ENCODE measurements around the gene EP400. TPM values are rescaled to one million over a fixed set of nuclear protein-coding genes. Genes with fewer than 3 reads are reported as not detected.

Gene EP400
- total RNA-seq, 1 donor from 2014 or later, result 55.2 TPM

DNA sequence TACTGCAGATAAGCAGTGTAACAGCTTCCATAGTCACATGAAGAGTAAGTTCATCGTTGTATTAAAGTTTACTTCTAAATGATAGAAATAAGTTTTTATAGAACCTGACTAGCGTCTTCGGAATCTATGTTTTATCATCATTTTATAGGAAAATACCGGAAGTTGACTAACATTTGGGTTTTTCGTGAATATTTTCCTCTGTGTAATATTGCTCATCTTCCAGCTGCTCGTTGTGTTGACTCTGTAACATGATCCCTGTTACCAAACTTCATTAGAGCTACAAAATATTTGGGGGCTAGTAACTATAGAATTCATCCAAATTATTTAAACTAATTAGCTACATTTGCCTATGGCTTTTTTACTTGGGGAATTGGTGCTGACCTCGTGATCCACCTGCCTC, 157.2 kb downstream of the EP400 start:
- H3K9me3 Mint-ChIP-seq, result no peaks in the 10 kb centered on the region
- DNase-seq (ENCODE audit: extremely low spot score, unreplicated experiment), result no peak
- H3K27me3 Mint-ChIP-seq, result no peaks in the 10 kb centered on the region
- peaks cover 11% of the 10 kb centered on the region for H3K4me1 Mint-ChIP-seq (ENCODE audit: unreplicated experiment)
- no peak overlapping the region for H3K27ac Mint-ChIP-seq
- TF ChIP-seq, protein P1, sequence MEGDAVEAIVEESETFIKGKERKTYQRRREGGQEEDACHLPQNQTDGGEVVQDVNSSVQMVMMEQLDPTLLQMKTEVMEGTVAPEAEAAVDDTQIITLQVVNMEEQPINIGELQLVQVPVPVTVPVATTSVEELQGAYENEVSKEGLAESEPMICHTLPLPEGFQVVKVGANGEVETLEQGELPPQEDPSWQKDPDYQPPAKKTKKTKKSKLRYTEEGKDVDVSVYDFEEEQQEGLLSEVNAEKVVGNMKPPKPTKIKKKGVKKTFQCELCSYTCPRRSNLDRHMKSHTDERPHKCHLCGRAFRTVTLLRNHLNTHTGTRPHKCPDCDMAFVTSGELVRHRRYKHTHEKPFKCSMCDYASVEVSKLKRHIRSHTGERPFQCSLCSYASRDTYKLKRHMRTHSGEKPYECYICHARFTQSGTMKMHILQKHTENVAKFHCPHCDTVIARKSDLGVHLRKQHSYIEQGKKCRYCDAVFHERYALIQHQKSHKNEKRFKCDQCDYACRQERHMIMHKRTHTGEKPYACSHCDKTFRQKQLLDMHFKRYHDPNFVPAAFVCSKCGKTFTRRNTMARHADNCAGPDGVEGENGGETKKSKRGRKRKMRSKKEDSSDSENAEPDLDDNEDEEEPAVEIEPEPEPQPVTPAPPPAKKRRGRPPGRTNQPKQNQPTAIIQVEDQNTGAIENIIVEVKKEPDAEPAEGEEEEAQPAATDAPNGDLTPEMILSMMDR (conservative IDR thresholded peaks at IDR 0.05), result no peak
- no peak overlapping the region for H3K4me3 Mint-ChIP-seq
- peaks cover 22% of the 10 kb centered on the region for H3K36me3 Mint-ChIP-seq

DNA sequence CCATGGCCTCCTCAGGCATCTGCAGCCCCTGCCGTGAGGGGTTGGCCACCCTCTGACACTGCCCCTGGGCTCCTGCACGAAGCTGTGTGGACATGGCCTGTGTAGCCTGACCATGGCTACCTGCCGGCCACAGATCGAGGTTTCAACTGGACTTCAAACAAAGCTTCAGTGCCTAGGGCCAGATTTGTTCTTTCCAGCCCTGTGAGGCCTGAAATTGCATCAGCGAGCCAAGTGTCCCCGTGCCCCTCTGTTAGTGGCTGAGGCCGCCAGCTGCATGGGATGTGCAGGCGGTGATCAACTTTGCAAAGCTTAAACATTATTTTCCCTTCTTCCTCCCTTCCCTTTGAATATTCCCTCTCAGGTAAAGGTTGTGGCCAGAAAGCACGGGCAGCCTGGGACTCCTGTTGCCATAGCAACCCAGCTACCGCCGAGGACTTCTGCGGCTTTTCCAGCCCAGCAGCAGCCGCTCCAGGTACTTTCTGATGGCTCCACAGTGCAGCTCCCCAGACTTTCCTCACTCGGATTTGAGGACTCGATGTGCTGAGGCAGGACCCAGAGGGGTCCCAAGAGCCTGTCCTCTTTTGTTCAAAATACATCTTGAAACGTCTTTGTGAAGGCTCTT, 158.6 kb downstream of the EP400 start:
- H3K27me3 Mint-ChIP-seq, result no peaks in the 10 kb centered on the region
- H3K27ac Mint-ChIP-seq, result peak overlapping the region; percentile 84
- DNase-seq (ENCODE audit: extremely low spot score, unreplicated experiment), result no peak
- H3K4me1 Mint-ChIP-seq (ENCODE audit: unreplicated experiment), result peaks cover 11% of the 10 kb centered on the region
- TF ChIP-seq, protein P1 (conservative IDR thresholded peaks at IDR 0.05), result no peak
- peaks cover 22% of the 10 kb centered on the region for H3K36me3 Mint-ChIP-seq
- no peak overlapping the region for H3K4me3 Mint-ChIP-seq
- no peaks in the 10 kb centered on the region for H3K9me3 Mint-ChIP-seq

DNA sequence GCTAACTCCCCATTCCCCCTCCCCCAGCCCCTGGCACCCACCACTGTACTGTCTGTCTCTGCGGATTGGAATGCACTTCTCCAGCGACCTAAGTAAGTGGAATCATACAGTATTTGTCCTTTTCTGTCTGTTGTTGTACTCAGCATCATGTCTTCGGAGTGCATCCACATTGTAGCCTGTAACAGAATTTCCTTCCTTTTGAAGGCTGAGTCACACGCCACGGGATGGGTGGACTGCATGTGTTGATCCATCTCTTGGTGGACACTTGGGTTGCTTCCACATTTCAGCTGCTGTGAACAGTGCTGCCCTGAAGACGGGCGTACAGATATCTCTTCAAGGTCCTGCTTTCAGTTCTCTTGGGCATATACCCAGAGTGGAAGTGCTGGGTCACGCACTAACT, 160.0 kb downstream of the EP400 start:
- no peaks in the 10 kb centered on the region for H3K9me3 Mint-ChIP-seq
- TF ChIP-seq, protein P1 (conservative IDR thresholded peaks at IDR 0.05), result no peak
- H3K27ac Mint-ChIP-seq, result no peak overlapping the region
- no peaks in the 10 kb centered on the region for H3K27me3 Mint-ChIP-seq
- H3K36me3 Mint-ChIP-seq, result peaks cover 22% of the 10 kb centered on the region
- H3K4me1 Mint-ChIP-seq (ENCODE audit: unreplicated experiment), result peaks cover 11% of the 10 kb centered on the region
- no peak overlapping the region for H3K4me3 Mint-ChIP-seq
- no peak for DNase-seq (ENCODE audit: extremely low spot score, unreplicated experiment)

DNA sequence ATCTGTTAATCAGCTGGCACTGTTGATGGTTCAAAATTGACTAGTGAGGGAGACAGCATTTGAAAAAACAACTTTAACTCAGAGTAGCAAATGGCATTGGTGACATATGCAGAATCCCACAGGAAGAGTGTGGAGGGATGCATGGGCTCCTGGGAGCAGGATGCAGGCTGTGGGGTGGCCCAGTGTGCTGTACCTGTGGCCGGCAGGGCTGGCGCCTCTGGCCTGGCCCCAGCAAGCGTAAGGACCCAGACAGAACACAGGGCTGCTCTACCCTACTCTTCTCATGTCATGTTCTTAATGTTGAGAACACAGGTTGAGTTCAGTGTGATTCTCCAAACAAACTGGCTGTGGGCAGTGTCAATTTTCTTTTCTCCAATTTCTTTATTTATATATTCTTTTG, 160.9 kb downstream of the EP400 start:
- Mint-ChIP-seq H3K27ac (no peak overlapping the region), H3K4me1 (ENCODE audit: unreplicated experiment) (peaks cover 11% of the 10 kb centered on the region), H3K4me3 (no peak overlapping the region), H3K36me3 (peaks cover 17% of the 10 kb centered on the region), H3K27me3 (no peaks in the 10 kb centered on the region), H3K9me3 (no peaks in the 10 kb centered on the region)
- DNase-seq (ENCODE audit: extremely low spot score, unreplicated experiment), result no peak
- TF ChIP-seq, protein P1 (conservative IDR thresholded peaks at IDR 0.05), result no peak

DNA sequence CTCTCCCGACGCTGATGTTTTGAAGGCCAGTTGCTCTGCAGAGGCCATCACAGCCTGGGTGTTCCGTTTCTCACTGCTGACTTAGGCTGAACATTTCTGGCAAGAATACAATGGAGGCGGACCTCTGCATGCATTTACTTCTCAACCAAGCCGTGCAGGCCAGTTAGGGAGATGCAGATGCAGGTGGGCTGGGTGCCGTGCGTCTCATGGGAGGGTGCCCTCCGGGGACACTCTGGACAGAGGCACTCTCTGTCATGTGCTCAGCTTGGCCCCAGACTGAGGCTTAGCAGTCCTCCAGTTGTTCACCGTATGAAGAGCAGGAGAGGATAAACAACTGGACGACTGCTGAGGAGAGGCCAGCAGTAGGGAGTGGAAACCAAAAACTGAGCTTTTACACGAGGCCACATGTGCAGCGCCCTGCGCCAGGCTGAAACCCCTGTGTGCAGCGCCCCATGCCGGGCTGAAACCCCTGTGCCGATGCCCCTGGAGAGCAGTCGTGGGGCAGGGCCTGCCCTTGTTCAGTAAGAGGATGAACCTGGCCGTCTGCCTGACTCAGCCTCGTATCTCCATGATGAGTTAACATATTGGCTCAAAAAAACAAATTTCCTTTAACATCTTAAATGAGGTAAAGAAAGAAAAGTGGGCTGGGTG, 162.0 kb downstream of the EP400 start:
- Mint-ChIP-seq H3K27ac (no peak overlapping the region), H3K9me3 (no peaks in the 10 kb centered on the region), H3K4me3 (no peak overlapping the region), H3K4me1 (ENCODE audit: unreplicated experiment) (peaks cover 11% of the 10 kb centered on the region), H3K36me3 (peaks cover 15% of the 10 kb centered on the region), H3K27me3 (no peaks in the 10 kb centered on the region)
- TF ChIP-seq, protein P1 (conservative IDR thresholded peaks at IDR 0.05), result no peak
- no peak for DNase-seq (ENCODE audit: extremely low spot score, unreplicated experiment)

All from type B pancreatic cell (in vitro differentiated cells).